ENCODE measurements around the gene PPP1R12C.

PPP1R12C gene

DNA sequence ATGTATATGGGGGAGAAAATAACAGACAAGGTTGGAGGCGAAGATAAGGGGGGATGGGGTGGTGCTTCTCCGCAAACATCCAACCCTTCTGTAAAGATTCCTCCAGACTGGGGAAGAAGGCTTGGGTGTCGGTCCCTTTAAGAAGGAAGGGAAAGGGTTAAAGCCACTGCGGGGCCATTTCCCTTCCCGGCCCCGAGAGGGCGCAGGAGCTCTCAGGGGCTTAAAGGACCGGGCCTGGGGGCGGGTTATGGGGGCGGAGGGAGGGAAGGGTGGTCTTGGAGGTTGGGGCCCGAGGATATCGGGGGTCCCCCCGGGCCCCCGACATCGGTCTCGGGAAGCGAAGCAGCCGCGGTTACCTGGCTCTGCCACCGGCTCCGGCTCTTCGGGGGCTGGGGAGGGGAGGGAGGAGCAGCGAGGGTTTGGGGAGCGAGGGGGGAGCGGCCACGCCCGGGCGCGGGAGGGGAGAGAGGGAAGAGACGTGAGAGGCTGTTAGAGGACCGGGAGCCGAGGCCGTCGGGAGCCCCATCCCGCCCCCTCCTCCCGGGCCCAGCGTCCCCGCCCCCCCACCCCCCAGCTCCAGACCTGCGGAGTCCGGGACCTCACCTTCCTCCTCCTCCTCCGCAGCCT lies 28.8 kb upstream of the PPP1R12C start:
- DNase-seq: no peak

DNA sequence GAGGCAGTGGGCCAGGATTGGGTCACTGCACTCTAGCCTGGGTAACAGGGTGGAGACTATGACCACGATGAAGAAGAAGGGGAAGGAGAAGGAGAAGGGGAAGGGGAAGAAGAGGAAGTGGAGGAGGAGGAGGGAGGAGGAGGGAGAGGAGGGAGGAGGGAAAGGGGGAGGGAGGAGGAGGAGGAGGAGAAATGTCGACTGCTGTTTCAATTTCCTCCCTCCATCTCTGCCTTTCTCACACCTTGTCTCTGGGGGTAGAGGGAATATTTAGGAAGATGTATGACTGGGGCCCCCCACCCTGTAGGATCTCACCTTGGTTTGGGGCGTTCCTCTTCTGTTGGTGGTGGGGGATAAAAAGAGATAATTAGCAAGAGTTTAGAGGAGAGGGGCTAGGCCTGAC lies 27.8 kb upstream of the PPP1R12C start:
- no peak for DNase-seq

DNA sequence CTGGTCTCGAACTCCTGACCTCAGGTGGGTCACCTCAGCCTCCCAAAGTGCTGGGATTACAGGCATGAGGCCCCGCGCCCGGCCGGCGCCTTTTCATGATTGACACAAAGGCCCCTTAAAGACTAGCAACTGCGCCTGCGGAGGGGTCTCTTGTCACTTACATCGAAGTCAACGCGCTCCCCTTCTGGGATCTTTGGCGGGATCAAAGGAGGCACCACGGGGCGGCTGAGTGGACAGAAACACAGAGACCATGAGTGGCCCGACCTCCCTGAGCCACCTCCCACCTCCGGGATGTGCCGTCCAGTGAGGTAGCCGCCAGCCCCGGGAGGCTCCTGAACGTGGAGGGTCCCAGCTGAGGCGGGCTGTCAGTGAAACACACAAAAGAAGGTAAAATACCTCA lies 24.3 kb upstream of the PPP1R12C start:
- no peak for DNase-seq

GRCh38 chr19:55137915-55138314 lies 20.5 kb upstream of the PPP1R12C start:
- no peak for DNase-seq

DNA sequence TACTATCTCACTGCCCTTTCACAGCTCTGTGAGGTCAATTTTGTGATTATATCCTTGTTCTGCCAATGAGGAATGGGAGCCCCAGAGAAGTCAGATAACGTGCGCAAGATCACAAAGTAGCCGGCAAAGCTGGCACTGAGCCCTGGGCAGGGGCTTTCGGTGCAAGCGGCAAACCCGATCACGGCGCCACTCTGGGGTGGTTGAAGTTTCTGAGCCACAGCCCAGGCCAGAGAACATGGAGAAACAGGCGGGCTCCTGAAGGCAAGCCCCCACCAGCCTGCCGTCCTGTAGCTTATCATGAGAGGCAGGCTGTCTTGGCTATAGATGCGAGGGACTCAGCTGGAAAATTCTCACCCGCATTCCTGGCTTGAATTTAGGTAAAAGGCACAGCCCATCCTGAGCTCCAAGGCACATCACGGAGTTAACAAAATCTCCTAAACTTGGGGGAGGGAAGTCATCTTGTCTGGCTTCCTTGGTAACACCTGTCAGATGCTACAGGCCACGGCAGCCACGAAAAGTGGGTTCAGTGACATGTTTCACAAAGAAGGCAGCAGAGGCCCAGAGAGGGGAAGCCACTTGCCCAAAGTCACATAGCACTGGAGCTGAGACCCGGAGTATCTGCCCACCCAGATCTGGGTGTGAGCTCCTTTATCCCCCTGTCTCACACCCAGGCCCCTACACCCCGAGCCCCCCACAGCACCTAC lies 19.1 kb upstream of the PPP1R12C start:
- DNase-seq: no peak

DNA sequence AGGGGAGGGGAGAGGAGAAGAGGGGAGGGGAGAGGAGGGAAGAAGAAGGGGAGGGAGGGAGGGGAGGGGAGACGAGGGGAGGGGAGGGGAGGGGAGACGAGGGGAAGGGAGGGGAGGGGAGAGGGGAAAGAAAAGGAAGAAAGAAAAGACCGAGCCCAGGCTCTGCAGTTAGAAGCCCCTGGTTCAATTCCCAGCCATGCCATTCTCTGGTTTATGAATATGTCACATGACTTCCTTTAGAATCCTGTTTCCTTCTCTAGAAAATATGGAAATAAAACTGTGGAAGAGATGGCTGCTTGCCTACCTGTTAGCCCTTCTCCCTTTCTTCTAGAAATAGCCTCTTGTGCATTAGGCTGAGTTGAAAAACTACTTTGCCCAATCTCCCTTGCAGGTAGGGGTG lies 17.3 kb upstream of the PPP1R12C start:
- no peak for DNase-seq

GRCh38 chr19:55133639-55134444 lies 16.4 kb upstream of the PPP1R12C start:
- no peak for DNase-seq

DNA sequence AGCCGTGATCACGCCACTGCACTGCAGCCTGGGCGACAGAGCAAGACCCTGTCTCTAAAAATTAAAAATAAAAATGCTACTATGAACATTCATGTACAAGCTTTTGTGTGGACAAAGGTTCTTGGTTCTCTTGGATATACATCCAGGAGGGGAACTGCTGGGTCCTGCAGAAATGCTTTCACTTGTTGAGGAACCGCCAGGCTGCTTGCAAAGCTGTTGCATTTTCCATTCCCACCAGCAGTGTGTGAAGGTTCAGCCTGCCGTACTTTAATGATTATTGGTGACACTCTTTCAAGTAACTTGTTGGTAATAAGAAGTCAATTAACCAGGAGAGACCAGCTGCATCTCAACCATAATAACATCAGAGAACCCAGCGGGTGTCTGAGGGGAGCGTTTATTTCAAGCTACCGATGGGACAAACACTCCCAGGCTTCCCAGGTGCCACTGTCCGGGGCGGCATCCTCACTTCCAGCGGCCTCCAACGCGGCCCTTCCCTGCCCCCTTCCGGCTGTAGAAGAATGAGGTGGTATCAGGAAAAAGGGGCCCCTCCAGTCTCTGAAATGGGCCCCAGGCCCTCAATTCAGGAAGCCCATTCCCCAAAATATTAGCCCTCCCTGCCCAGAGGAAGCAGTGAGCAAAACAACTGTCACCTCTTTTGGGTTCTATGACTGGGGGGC lies 15.2 kb upstream of the PPP1R12C start:
- DNase-seq: no peak

DNA sequence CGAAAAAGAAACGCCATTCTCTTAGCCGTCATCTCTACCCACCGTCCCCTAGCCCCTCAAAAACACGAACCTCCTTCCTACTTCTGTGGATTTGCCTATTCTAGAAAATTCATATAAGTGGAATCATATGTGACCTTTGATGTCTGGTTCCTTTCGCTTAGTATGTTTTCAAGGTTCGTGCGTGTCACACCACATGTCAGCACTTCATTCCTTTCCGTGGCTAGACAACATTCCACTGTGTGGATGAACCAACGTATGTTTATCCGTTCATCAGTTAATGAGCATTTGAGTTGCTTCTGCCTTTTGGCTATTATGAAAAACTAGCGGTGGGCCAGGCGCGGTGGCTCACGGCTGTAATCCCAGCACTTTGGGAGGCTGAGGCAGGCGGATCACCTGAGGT lies 14.0 kb upstream of the PPP1R12C start:
- DNase-seq: no peak

GRCh38 chr19:55119053-55119452 lies 1.6 kb upstream of the PPP1R12C start:
- no peak for DNase-seq

GRCh38 chr19:55118401-55118991 lies 1.1 kb upstream of the PPP1R12C start:
- DNase-seq: no peak

GRCh38 chr19:55117663-55118391 lies 390 bp upstream of the PPP1R12C start:
- DNase-seq: peak; percentile 94

DNA sequence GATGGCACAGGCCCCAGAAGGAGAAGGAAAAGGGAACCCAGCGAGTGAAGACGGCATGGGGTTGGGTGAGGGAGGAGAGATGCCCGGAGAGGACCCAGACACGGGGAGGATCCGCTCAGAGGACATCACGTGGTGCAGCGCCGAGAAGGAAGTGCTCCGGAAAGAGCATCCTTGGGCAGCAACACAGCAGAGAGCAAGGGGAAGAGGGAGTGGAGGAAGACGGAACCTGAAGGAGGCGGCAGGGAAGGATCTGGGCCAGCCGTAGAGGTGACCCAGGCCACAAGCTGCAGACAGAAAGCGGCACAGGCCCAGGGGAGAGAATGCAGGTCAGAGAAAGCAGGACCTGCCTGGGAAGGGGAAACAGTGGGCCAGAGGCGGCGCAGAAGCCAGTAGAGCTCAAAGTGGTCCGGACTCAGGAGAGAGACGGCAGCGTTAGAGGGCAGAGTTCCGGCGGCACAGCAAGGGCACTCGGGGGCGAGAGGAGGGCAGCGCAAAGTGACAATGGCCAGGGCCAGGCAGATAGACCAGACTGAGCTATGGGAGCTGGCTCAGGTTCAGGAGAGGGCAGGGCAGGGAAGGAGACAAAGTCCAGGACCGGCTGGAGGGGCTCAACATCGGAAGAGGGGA lies 1.1 kb downstream of the PPP1R12C start:
- DNase-seq: peak; percentile 37

GRCh38 chr19:55115446-55116065 lies 1.9 kb downstream of the PPP1R12C start:
- no peak for DNase-seq

DNA sequence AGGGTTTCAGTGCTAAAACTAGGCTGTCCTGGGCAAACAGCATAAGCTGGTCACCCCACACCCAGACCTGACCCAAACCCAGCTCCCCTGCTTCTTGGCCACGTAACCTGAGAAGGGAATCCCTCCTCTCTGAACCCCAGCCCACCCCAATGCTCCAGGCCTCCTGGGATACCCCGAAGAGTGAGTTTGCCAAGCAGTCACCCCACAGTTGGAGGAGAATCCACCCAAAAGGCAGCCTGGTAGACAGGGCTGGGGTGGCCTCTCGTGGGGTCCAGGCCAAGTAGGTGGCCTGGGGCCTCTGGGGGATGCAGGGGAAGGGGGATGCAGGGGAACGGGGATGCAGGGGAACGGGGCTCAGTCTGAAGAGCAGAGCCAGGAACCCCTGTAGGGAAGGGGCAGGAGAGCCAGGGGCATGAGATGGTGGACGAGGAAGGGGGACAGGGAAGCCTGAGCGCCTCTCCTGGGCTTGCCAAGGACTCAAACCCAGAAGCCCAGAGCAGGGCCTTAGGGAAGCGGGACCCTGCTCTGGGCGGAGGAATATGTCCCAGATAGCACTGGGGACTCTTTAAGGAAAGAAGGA lies 2.8 kb downstream of the PPP1R12C start:
- DNase-seq: no peak

DNA sequence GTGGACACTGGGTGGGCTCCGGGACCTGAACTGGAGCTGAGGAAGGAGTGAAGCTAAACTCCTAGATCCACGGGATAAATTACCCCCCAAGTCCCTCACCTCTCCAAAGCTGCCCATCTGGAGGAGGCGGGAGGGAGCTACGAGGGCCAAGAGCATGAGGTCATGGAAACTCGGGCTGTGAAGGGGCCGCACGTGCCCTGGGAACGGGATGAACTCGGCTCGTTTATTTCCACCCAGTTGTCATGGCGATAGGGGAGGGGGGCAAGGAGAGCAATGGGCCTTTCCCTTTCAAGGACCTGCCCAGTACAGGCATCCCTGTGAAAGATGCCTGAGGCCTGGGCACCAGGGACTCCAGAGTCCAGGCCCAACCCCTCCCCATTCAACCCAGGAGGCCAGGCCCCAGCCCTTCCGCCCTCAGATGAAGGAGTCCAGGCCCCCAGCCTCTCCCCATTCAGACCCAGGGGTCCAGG lies 3.8 kb downstream of the PPP1R12C start:
- DNase-seq: no peak

DNA sequence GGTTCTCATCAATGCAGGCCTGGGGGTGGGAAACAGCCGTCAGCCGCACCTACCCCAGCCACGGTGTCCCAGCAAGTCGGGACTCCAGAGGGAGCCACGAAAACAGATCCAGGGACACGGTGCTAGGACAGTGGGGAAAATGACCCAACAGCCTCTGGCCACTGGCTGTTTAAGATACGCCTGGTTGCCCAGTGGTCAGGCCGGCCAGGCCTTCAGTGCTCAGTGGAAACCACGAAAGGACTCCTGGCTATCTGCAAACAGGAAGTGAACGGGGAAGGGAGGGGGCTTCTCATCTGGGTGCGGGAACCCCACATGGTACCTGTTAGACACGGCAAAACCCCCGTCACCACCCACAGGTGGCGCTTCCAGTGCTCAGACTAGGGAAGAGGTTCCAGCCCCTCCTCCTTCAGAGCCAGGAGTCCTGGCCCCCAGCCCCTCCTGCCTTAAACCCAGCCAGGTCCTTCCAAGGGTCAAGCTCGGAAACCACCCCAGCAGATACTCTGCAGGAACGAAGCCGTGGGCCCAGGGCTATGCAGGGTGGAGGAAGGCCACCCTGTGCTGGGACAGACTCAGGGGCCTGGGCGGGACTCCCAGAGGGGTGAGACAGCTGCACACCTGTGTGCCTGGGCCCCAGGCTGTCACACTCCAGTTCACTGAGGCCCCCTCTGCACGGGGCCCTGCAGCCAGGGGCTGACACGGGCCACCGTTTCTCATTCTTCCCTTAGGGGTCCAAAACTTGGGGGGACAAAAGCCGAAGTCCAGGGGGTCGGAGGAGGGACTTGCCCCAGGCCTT lies 4.5 kb downstream of the PPP1R12C start:
- no peak for DNase-seq

DNA sequence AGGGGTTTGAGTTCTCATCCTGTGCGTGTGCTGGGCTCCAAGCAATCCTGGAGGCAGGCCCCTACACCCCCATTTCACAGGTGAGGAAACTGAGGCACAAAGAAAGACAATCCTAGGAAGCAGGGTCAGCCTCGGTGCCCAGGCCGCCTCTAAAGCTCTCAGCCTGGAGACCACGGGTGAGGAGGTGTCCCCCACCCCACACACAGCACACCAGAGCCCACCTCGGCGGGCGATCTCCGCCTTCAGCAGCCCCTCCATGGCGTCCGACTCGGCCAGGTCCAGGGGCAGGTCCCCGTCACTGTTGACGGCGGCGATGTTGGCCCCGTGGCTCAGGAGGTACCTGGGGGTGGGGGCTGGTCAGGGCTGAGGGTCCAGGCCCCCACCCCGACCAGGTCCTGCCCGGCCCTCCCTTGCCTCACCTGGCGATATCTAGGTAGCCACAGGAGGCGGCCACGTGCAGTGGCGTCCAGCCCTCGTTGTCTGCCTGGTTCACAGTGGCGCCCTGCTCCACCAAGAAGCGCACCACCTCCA lies 5.1 kb downstream of the PPP1R12C start:
- DNase-seq: no peak

DNA sequence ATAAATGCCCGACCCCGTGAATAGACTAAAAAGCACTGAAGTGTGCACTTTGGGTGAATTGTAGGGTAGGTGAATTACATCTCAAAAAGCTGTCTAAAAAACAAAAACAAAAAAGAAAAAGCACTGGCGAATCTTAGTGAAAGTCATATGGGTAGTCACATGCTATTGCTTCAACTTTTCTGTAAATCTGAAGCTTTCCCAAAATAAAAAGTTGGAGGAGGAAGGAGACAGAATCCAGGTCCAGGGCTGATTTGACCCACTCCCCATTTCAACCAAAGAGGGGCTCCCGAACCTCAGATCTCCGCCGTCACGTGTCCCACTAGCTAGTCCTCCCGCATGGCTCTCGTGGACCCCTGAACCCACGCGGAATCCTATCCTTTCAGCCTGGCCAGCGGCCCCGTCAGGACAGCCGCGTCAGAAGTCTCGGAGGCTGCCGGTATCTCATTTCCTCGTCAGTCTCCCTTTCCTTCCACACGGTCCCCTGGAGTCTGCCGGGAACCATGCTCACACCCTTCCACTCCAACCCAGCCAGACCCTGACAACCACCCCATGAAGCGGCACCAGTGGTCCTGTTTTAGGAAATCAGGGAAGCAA lies 6.1 kb downstream of the PPP1R12C start:
- no peak for DNase-seq
